Measurements from ENCODE around the gene DMBT1.

The DMBT1 gene

GRCh38 chr10:122671355-122671754, 110.8 kb downstream of the DMBT1 start:
- DNase-seq (ENCODE audit: low read depth in 2 of 2), result no peak

- no peak for DNase-seq (ENCODE audit: low read depth in 2 of 2)
These were observed 112.1 kb downstream of the DMBT1 start for GRCh38 chr10:122672655-122673054.

GRCh38 chr10:122673269-122673668, 112.7 kb downstream of the DMBT1 start:
- no peak for DNase-seq (ENCODE audit: low read depth in 2 of 2)

- no peak for DNase-seq (ENCODE audit: low read depth in 2 of 2)
These were observed 113.2 kb downstream of the DMBT1 start for GRCh38 chr10:122673731-122674130.

- DNase-seq (ENCODE audit: low read depth in 2 of 2), result no peak
These were observed 114.2 kb downstream of the DMBT1 start for GRCh38 chr10:122674781-122675180.

GRCh38 chr10:122675278-122675677, 114.7 kb downstream of the DMBT1 start:
- DNase-seq (ENCODE audit: low read depth in 2 of 2), result no peak

GRCh38 chr10:122678266-122678665, 117.7 kb downstream of the DMBT1 start:
- DNase-seq (ENCODE audit: low read depth in 2 of 2), result no peak

GRCh38 chr10:122682522-122682921, 122.0 kb downstream of the DMBT1 start:
- DNase-seq (ENCODE audit: low read depth in 2 of 2), result no peak

- no peak for DNase-seq (ENCODE audit: low read depth in 2 of 2)
These were observed 127.9 kb downstream of the DMBT1 start for GRCh38 chr10:122688293-122688989.

GRCh38 chr10:122689146-122689820, 128.7 kb downstream of the DMBT1 start:
- DNase-seq (ENCODE audit: low read depth in 2 of 2), result no peak

- no peak for DNase-seq (ENCODE audit: low read depth in 2 of 2)
These were observed 132.2 kb downstream of the DMBT1 start for GRCh38 chr10:122692744-122693143.
